ENCODE data around the gene C1QTNF5.

DNA sequence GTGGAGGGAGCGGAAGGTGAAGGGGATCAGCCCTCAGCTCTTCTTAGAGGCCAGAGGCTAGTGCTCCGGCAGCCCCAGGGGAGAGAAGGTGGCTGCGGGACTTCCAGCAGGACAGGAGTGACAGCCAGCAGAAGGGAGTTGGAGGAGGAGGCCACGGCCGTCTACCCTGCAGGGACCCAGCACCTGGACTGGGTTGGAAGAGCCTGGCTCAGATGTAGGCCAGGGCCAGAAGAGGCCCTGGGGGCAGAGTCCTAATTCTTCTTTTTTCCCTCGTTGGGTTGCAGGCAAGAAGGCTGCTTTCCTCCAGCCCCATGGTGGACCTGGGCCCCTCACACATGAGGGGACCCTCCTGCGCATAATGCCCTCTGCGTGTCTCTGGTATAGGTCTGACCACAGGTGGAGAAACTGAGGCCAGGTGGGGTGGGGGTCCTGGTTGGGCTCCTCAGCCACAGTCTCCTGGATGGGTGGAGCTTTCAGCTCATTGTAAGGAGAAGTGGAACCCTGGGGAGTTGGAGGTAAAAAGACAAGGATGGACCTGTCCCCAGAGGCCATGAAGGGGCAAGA, 21.5 kb downstream of the C1QTNF5 start:
- TF ChIP-seq POLR2A (IDR thresholded peaks at IDR 0.05; ENCODE audit: low read length) (no peak), RFX5 (IDR thresholded peaks at IDR 0.05) (no peak)
